Motor neuron (in vitro differentiated cells): ENCODE measurements around the gene LINGO4. TPM values are rescaled to one million over a fixed set of nuclear protein-coding genes. Genes with fewer than 3 reads are reported as not detected.

Experiments
- ATAC-seq, 8 experiments: fragments of 200-7000 bp; cut with Tn5 transposase; replicated peaks in 6 of 8; 2 replicates each; pipeline ENCODE4 v1.8.0; 2021; ENCODE audit warnings: mild to moderate bottlenecking in 8 of 8, moderate library complexity in 8 of 8
- H3K27ac ChIP-seq, 2 donors: fragments of 250-450 bp; sonication (Bioruptor Pico); 2 replicates each; pipeline ENCODE4 v1.9.0; 2021; ENCODE audit warnings: antibody characterized with exemption in 2 of 2, mild to moderate bottlenecking in 2 of 2, moderate library complexity in 1 of 2
- H3K4me1 ChIP-seq, 2 donors: fragments of 250-450 bp; sonication (Bioruptor Pico); replicated peaks in 1 of 2; 2 replicates each; pipeline ENCODE4 v1.6.1; 2021; ENCODE audit warnings: antibody characterized with exemption in 2 of 2, mild to moderate bottlenecking in 2 of 2, moderate library complexity in 1 of 2
- H3K4me3 ChIP-seq, 5 donors: fragments of 250-450 bp; sonication (Bioruptor Pico); 2 replicates each; pipeline ENCODE4 v1.9.0; 2021; ENCODE audit warnings: antibody characterized with exemption in 5 of 5, mild to moderate bottlenecking in 5 of 5, moderate library complexity in 4 of 5
- WGBS, 10 experiments: fragments of 450-650 bp; shearing (Covaris generic); methylation state at CpG; one replicate each; pipeline ENCODE4 v1.0.0; 2022; 5-methylcytosine and 5-hydroxymethylcytosine counted together
- in situ Hi-C, 9 experiments: fragments of 400-800 bp; cut with MboI; loops; one replicate each; pipeline ENCODE4 v1.15.0; 2021; ENCODE audit warnings: low sequenced_read_pairs in 9 of 9, low pct_unique_long_range_greater_than_20kb in 2 of 9; ENCODE audit not compliant: unreplicated experiment in 9 of 9
- total RNA-seq, 8 experiments: library from RNA; unstranded; fragments of 300-600 nt; gene quantifications; 2 replicates each; pipeline versions ENCODE4 v1.2.3 to v1.2.4, GENCODE V29; 2022

Gene LINGO4
- total RNA-seq, 8 experiments from 2014 or later, result 0.05 to 0.57 (median 0.22) TPM; not detected in 2

- peak in 6 of 8 experiments; percentile 24 to 83 (median 76) for ATAC-seq
- peak within 1 kb of the TSS; percentile 9 to 29 (median 18) for H3K4me3 ChIP-seq
- WGBS, 10 experiments, result 19 to 100% (median 32%) methylated on average over 1 to 17 of the region's 47 CpGs; no CpG with 5 or more reads in 3 of the 10 experiments
- H3K27ac ChIP-seq, result no peak within 1 kb of the TSS
- H3K4me1 ChIP-seq, result peaks cover 3 to 15% of the 10 kb centered on the region in 2 donors
- in situ Hi-C loops, result no loop called here
Observed at GRCh38 chr1:151839457-151840403, 34.5 kb upstream of the LINGO4 start, which contains the start of gene C2CD4D. Gene C2CD4D (minus strand): TSS chr1:151839820. CDS start chr1:151838989, 831 bp downstream.

DNA sequence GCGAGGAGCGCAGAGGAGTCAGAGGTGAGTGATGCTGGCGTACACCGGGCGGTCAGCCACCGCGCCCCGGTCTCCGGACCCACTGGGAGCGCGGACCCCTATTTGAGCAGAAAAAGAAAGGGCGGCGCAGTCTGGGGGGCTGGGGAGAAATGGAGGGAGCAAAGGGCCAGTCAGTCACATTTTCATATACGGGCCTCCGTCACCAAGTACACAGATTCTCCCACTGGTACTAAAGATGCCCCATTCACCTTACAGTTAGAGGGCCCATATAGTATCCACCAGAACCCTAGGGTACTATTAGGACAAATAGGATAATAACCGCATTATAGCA, 33.8 kb upstream of the LINGO4 start:
- Histone ChIP-seq H3K4me3 (peak overlapping the region in 1 of 5 donors; percentile 13), H3K4me1 (peaks cover 3 to 15% of the 10 kb centered on the region in 2 donors), H3K27ac (no peak overlapping the region)
- 0 to 60% (median 31%) methylated on average over 1 to 9 of the region's 16 CpGs; no CpG with 5 or more reads in 4 of the 10 experiments for WGBS, 10 experiments
- ATAC-seq, result no peak
- in situ Hi-C loops, result no loop called here

GRCh38 chr1:151838222-151839081, 33.2 kb upstream of the LINGO4 start:
- peaks cover 3 to 15% of the 10 kb centered on the region in 2 donors for H3K4me1 ChIP-seq
- no peak overlapping the region for H3K27ac ChIP-seq
- WGBS, 10 experiments, result 0 to 9% (median 1%) methylated on average over 2 to 24 of the region's 117 CpGs; no CpG with 5 or more reads in 6 of the 10 experiments
- in situ Hi-C loops, result no loop called here
- peak overlapping the region; percentile 13 to 29 (median 21) for H3K4me3 ChIP-seq
- ATAC-seq, result peak; percentile 23 to 77 (median 43)

DNA sequence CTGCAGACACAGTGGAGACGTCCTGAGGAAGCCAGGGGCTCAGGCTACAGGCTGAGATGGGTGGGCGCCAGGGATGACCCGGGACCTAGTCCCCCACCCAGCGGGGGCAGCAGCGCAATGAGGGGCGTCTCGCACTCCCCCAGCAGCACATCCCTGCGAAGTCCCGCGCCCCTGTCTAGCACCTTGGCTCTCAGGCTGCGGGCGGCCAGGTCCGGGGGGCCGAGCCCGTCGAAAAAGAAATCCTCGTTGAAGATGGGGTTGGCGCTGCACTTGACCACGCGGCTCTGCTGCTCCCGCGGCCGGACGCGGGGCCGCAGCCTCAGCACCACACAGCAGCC, 32.6 kb upstream of the LINGO4 start:
- Histone ChIP-seq H3K4me3 (peak overlapping the region; percentile 13 to 29 (median 21)), H3K27ac (no peak overlapping the region)

GRCh38 chr1:151837197-151837596, 32.0 kb upstream of the LINGO4 start:
- in situ Hi-C loops, result no loop called here
- WGBS, 10 experiments, result 60 to 89% (median 86%) methylated on average over 1 to 3 of the region's 3 CpGs; no CpG with 5 or more reads in 6 of the 10 experiments
- H3K4me3 ChIP-seq, result no peak overlapping the region

More for the DNA sequence above, 32.6 kb upstream of the LINGO4 start:
- ATAC-seq, result no peak
- 0 to 40% (median 12%) methylated on average over 1 to 8 of the region's 26 CpGs; no CpG with 5 or more reads in 5 of the 10 experiments for WGBS, 10 experiments
- in situ Hi-C loops, result no loop called here
- H3K4me1 ChIP-seq, result peaks cover 3 to 15% of the 10 kb centered on the region in 2 donors

GRCh38 chr1:151835596-151835995, 30.4 kb upstream of the LINGO4 start:
- in situ Hi-C loops, result no loop called here
- peaks cover 3 to 15% of the 10 kb centered on the region in 2 donors for H3K4me1 ChIP-seq
- no peak overlapping the region for H3K4me3 ChIP-seq
- H3K27ac ChIP-seq, result no peak overlapping the region
- ATAC-seq, result no peak
- WGBS, 10 experiments, result 25 to 100% (median 90%) methylated on average over 1 to 6 of the region's 7 CpGs; no CpG with 5 or more reads in 2 of the 10 experiments

More at GRCh38 chr1:151837197-151837596, 32.0 kb upstream of the LINGO4 start:
- H3K27ac ChIP-seq, result no peak overlapping the region
- no peak for ATAC-seq
- H3K4me1 ChIP-seq, result peaks cover 3 to 15% of the 10 kb centered on the region in 2 donors

DNA sequence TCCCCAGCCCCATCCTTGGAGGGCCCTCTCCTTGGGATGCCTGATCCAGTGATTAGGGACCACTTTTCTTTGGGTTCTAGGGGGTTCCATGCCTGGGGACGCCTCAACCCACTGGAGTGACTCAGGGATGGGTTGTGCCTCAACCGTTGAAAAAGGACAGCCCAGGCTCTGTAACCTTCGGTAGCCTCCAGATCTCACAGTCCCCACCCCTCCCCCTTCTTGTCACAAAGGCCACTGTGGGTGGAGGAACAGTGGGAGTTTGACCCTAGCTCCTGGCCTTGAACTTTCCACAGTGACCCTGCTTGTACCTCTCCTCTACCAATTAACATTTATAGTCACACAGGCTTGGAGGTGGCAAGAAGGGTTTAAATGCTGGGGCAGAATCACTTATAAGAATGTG, 29.0 kb upstream of the LINGO4 start:
- in situ Hi-C loops, result no loop called here
- WGBS, 10 experiments, result 0 to 76% (median 41%) methylated on average over 1 to 3 of the region's 3 CpGs; no CpG with 5 or more reads in 5 of the 10 experiments
- no peak for ATAC-seq
- H3K27ac ChIP-seq, result no peak overlapping the region
- peaks cover 0 to 8% of the 10 kb centered on the region in 2 donors for H3K4me1 ChIP-seq
- H3K4me3 ChIP-seq, result no peak overlapping the region

DNA sequence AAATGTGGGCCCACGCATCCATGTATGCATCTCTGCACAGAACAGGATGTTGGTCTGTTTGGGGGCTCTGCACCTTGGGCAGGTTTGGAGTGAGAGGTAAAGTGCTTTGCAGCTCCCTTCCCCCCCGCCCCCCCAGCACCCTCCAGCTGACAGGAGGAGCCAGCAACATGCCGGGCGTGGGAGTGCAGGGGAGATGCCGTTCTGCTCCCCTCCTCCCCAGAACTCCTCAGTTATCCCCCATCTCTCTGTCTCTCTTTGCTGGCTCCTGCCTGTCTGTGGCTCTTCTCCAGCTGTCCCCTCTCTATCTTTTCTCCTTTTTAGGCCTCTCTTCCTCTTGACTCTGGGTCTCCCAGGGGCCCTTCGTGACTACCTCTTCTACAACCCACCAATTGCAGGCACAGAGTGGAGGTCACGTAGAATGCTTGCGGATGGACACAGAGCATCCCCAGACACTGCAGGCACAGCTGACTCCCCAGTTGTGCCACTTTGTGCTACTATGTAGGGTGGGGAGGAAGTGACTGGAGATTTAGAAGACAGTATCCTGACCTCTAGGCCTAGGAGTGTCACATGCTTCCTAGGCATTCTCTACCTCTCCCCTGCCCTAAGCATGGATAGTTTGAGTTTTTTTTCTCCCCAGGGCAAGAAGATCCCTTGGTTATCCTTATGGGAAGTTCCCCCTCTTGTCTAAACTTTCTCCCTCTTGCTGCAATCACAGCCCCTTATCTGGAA, 28.1 kb upstream of the LINGO4 start:
- in situ Hi-C loops, result no loop called here
- Histone ChIP-seq H3K4me1 (peaks cover 4 to 9% of the 10 kb centered on the region in 2 donors), H3K27ac (no peak overlapping the region), H3K4me3 (no peak overlapping the region)
- WGBS, 10 experiments, result 48 to 100% (median 79%) methylated on average over 1 to 6 of the region's 8 CpGs; no CpG with 5 or more reads in 2 of the 10 experiments
- no peak for ATAC-seq

GRCh38 chr1:151832318-151832980, 27.2 kb upstream of the LINGO4 start:
- peak in 4 of 8 experiments; percentile 7 to 65 (median 10) for ATAC-seq
- peaks cover 4 to 11% of the 10 kb centered on the region in 2 donors for H3K4me1 ChIP-seq
- 0 to 70% (median 41%) methylated on average over 1 to 7 of the region's 10 CpGs; no CpG with 5 or more reads in 3 of the 10 experiments for WGBS, 10 experiments

DNA sequence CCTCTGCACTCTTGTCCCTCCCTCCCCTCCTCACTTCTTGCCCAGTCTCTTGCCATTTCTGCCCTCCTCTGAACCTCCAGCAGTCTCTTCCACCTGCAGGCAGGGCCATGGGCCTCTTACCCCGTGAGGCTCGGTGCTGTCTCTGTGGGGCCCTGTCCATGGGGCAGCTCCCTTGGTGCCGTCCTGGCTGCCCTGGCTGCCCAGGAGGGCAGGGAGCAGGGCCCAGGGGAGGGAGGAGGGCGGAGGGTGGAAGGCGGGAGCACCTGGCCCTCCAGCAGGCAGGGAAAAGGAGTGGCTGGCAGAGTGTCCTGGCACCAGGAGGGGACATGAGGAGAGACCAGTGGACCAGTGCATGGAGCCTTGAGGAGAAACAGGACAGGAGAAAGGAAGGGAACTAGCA, 26.4 kb upstream of the LINGO4 start, which contains the start of gene RORC:
RORC (minus strand) TSS at position 198 of the 400 bp plus-strand sequence; CDS start at position 160, 38 bp downstream.
- ATAC-seq, result no peak
- Histone ChIP-seq H3K4me1 (peaks cover 4 to 11% of the 10 kb centered on the region in 2 donors), H3K27ac (no peak within 1 kb of the TSS), H3K4me3 (no peak within 1 kb of the TSS)
- in situ Hi-C loops, result no loop called here
- WGBS, 10 experiments, result 36 to 83% (median 66%) methylated on average over 1 to 3 of the region's 5 CpGs; no CpG with 5 or more reads in 5 of the 10 experiments

More at GRCh38 chr1:151832318-151832980, 27.2 kb upstream of the LINGO4 start:
- in situ Hi-C loops, result no loop called here
- H3K4me3 ChIP-seq, result no peak overlapping the region
- no peak overlapping the region for H3K27ac ChIP-seq

DNA sequence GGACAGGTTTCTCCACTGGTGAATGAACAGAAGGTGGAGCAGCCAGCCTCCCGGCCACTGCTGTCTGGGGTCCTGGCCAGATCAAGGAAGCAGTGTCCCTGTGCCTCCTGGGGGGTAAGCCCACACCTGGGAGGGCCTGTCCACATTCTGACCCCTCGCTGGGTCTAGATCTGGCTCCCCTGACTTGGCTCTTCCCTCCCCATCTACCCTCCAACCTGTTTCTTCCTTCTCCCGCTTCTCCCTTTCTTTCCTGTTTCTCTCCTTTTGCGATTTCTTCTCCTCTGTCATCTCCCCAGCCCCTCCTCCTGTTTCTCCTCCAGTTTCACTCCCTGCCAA, 26.0 kb upstream of the LINGO4 start:
- Histone ChIP-seq H3K4me3 (no peak overlapping the region), H3K27ac (no peak overlapping the region)
- in situ Hi-C loops, result no loop called here

DNA sequence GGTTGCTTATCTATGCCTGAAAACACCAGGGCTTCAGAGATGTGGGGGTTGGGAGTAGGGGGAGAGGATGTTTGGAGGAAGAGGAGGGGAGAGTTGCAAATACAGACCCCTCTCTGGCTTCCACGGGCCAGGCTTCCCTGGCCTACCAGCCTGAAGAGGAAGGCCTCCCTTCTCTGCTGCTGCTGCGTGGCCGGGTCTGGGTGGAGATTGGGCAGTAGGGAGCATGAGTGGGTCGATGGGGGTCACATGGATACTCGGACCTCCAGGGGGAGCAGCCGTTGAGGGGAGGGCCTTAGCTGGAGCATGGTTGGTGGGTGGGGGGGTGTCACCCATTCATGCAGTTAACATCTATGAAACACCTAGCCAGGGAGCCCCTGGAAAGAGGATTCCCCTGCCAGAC, 24.8 kb upstream of the LINGO4 start:
- Histone ChIP-seq H3K27ac (no peak overlapping the region), H3K4me1 (peaks cover 4 to 11% of the 10 kb centered on the region in 2 donors), H3K4me3 (no peak overlapping the region)
- no peak for ATAC-seq
- in situ Hi-C loops, result no loop called here
- WGBS, 10 experiments, result 60 to 93% (median 89%) methylated on average over 1 to 3 of the region's 6 CpGs; no CpG with 5 or more reads in 7 of the 10 experiments

More for the DNA sequence above, 26.0 kb upstream of the LINGO4 start:
- no peak for ATAC-seq
- peaks cover 4 to 11% of the 10 kb centered on the region in 2 donors for H3K4me1 ChIP-seq
- 47 to 100% (median 86%) methylated on average over 1 to 3 of the region's 4 CpGs; no CpG with 5 or more reads in 2 of the 10 experiments for WGBS, 10 experiments
